Neural cell (in vitro differentiated cells): ENCODE data around the gene CHCHD1.

ENCODE experiments used
- EZH2 ChIP-seq: fragments of 200-600, 300-800 bp; shearing (Covaris generic), sonication (generic); IDR thresholded peaks from 2 replicates; pipeline ENCODE4 v1.6.1; 2014; ENCODE audit warnings: antibody characterized with exemption, low read length, borderline replicate concordance, mild to moderate bottlenecking; ENCODE audit not compliant: insufficient read depth, poor library complexity, severe bottlenecking
- TF ChIP-seq, protein P1 (sequence below): IDR thresholded peaks from 2 replicates; pipeline ENCODE4 v1.6.1; 2012; ENCODE audit warnings: borderline replicate concordance

DNA sequence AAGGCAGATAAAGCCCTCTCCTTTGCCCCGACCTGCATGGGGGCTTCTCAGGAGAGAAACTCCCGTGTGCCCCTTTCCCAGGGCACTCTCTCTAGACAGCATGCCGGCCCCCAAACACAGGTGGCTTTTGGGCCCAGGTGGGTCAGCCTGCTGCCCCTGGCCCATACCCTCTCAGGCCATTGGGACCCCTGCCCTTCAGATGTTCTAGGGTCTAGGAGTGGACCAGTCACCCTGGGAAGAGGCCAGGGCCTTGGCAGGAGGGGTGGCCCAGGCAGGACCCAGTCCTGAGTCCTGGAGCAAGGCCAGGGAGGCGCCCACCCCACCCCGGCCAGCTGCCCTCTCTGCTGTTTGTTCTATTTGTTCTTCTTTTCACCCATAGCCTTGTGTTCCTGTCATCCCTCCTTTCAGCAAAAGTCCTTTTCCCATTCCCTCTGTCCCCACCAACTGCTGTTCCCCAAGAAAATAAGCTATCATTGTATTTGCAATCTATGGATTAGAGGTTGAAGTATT is 47.0 kb upstream of the CHCHD1 start:
- TF ChIP-seq, protein P1, sequence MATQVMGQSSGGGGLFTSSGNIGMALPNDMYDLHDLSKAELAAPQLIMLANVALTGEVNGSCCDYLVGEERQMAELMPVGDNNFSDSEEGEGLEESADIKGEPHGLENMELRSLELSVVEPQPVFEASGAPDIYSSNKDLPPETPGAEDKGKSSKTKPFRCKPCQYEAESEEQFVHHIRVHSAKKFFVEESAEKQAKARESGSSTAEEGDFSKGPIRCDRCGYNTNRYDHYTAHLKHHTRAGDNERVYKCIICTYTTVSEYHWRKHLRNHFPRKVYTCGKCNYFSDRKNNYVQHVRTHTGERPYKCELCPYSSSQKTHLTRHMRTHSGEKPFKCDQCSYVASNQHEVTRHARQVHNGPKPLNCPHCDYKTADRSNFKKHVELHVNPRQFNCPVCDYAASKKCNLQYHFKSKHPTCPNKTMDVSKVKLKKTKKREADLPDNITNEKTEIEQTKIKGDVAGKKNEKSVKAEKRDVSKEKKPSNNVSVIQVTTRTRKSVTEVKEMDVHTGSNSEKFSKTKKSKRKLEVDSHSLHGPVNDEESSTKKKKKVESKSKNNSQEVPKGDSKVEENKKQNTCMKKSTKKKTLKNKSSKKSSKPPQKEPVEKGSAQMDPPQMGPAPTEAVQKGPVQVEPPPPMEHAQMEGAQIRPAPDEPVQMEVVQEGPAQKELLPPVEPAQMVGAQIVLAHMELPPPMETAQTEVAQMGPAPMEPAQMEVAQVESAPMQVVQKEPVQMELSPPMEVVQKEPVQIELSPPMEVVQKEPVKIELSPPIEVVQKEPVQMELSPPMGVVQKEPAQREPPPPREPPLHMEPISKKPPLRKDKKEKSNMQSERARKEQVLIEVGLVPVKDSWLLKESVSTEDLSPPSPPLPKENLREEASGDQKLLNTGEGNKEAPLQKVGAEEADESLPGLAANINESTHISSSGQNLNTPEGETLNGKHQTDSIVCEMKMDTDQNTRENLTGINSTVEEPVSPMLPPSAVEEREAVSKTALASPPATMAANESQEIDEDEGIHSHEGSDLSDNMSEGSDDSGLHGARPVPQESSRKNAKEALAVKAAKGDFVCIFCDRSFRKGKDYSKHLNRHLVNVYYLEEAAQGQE, result no peak
- no peak for TF ChIP-seq EZH2
